ENCODE measurements around the gene SVIL. TPM values are rescaled to one million over a fixed set of nuclear protein-coding genes. Genes with fewer than 3 reads are reported as not detected.
A peak's percentile ranks its signal among the peaks of the same experiment; 100 is the strongest.
"Not testable (repeated sequence)": the region's sequence is repeated elsewhere in the genome, so short reads cannot be mapped to it uniquely, and the experiment has no call there.

SVIL gene
- total RNA-seq, 1 donor from 2014 or later: 16.2 TPM

- peak; percentile 4 for ATAC-seq
- DNase-seq (ENCODE audit: low spot score): no peak
Measured at GRCh38 chr10:29470355-29470705, 164.4 kb downstream of the SVIL start.

DNA sequence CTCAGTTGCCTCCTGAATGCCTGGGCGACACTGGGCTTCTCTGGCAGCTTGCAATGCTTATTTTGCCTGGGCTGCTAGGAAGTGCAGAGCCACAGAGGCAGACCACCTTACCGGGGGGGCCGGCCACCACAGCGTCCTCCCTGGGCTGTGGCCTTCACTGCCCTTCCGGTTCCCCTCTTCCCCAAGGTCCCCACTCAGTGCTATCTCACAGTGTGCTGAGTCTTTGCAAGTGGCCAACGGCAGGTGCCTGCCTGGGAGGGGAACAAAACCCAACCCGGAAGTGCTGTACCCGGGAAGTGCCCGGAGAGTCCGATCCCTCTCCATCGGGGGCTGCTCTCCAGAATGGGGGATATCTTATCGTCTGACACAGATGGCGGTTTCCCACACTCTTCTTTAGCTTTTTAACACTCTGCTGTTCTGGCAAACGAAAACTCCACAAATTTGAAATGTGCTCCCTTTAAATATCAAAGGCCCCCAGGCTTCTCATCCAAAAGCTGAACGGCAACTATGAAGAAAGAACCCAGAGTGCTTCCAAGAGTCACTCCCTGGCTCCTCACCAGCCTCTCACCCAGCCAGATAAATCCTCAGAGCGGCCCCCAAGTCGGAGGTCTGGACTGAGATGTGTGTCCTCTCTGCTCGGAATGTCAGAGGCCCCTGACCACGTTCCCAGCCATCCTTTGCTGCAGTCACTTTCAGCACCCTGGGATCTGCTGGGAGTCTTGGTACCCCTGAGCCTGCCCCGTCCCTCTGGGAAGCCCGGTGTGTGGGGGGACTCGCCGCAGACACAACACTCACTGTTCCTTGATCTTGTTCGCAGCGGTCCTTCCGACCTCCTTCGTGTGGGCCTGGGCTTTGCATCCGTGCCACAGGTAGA lies 165.1 kb downstream of the SVIL start:
- no peak for ATAC-seq

GRCh38 chr10:29465384-29465783 lies 169.4 kb downstream of the SVIL start:
- ATAC-seq: peak; percentile 17

More for the DNA sequence above, 165.1 kb downstream of the SVIL start:
- no peak for DNase-seq (ENCODE audit: low spot score)

GRCh38 chr10:29464671-29465171 lies 170.1 kb downstream of the SVIL start:
- not testable (repeated sequence) for DNase-seq (ENCODE audit: low spot score); ATAC-seq

More at GRCh38 chr10:29465384-29465783, 169.4 kb downstream of the SVIL start:
- DNase-seq (ENCODE audit: low spot score): no peak

- ATAC-seq (no peak), DNase-seq (ENCODE audit: low spot score) (no peak)
Measured at GRCh38 chr10:29461042-29461441, 173.7 kb downstream of the SVIL start.

DNA sequence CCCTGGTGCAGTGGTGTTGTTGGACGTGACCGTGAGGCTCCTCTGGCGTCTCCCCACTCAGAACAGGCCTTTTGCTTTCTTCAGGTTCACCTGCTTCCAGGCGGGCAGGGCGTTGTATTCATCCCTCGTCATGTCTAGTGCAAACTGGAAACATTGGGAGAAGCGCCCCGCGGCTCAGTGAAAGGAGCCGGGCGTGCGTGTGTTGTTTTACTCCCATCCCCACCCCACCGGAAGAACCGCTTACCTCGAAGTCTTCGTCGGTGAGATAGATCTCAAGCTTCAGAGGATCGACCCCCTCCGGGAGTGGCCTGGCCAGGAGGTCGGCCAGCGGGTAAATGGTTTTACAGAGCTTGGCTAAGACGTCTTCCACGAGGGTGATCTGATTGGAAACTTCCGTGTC lies 176.6 kb downstream of the SVIL start:
- DNase-seq (ENCODE audit: low spot score); ATAC-seq: not testable (repeated sequence)

DNA sequence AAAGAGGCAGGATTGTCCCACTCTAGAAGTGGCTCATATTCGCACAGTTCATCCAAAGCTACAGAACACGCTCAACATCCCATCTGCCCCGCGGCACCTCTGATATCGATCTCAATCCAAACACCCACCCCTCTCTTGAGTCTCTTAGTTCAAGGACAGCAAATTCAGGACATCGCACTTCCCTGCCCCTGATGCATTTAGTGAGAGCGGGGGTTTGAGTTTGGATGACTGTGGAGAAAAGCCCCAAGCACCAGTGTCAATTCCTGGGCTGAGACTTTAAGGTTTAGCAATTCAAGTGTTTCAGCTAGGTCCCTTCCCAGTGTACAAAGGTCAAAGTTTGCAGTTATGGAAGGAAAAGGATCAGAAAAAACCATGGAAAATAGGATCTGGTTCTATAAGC lies 179.7 kb downstream of the SVIL start:
- DNase-seq (ENCODE audit: low spot score): no peak
- peak; percentile 50 for ATAC-seq

DNA sequence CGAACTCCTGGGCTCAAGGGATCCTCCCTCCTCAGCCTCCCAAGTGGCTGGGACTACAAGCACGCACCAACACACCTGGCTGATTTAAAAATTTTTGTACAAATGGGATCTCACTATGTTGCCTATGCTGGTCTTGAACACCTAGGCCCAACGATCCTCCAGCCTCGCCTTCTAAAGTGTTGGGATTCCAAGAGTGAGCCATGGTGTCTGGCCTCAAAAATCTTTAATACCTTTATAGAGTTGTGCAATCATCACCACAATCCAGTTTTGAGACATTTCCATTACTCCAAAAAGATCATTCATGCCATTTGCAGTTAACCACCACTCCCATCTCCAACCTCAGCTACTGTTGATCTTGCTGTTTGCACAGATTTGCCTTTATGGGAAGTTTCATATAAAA lies 180.5 kb downstream of the SVIL start:
- ATAC-seq (no peak), DNase-seq (ENCODE audit: low spot score) (no peak)

- no peak for ATAC-seq
- DNase-seq (ENCODE audit: low spot score): no peak
Measured at GRCh38 chr10:29452546-29452945, 182.2 kb downstream of the SVIL start.

GRCh38 chr10:29451946-29452345 lies 182.8 kb downstream of the SVIL start:
- ATAC-seq: no peak
- DNase-seq (ENCODE audit: low spot score): no peak

- DNase-seq (ENCODE audit: low spot score): no peak
- no peak for ATAC-seq
Measured at GRCh38 chr10:29450405-29450804, 184.4 kb downstream of the SVIL start.

DNA sequence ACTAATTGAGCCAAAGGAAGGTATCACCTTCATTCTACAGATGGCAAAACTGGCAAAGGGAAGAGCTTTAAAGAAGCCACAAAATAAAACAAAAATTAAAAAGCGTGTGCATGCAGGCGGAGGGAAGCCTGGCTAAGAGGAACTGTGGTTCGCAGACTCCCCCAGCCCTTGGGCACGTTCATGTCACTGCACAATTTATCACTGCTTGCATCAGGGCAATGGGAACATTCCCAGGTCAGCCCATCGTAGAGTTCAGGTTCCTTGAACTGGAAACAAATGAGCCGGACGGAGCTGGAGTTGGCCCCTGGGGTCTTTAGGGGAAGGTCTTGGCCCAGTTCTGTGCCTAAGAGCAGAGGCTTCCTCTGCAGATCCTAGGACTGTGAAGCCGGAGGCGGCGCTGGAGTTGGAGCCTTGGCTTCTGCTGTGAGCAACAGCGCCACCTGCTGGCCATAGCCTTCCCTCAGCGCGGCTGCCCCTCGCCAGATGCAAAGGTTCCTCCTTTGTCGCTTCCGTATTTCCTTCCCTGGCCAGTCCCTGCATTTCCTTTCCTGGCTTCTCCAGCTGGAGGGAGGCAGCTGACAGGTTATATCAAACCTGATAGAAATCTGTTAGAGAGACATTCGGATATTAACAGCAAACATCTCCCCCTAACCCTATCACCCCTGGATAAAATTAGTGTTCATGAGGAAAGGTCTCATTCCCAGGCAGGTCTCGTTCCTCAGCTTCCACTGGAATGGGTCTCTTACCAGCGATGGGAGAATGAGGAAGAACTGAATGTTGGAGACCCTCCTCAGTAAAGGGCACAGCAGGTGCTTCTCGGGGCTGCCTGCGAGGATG lies 185.8 kb downstream of the SVIL start:
- ATAC-seq: peak; percentile 95
- peak; percentile 79 for DNase-seq (ENCODE audit: low spot score)

DNA sequence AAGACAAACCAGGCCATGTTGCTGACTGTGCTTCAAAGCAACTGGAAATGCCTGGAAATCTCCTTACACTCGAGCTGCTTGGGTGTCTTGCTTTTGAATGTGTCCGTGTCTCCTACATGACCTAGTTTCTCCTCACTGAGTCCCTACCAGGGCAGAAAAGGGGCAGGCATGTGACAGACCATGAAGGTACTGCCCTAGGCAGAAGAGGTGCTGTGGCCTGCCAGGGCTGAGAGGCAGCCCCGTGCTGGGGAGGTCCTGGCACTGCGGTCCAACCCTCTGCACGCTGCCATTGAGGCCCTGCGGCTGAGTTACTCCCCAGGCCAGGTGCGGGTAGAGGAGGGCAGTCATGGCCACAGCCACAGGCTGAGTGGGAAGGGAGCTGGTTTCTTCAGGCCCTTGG lies 186.6 kb downstream of the SVIL start:
- DNase-seq (ENCODE audit: low spot score): no peak
- no peak for ATAC-seq

DNA sequence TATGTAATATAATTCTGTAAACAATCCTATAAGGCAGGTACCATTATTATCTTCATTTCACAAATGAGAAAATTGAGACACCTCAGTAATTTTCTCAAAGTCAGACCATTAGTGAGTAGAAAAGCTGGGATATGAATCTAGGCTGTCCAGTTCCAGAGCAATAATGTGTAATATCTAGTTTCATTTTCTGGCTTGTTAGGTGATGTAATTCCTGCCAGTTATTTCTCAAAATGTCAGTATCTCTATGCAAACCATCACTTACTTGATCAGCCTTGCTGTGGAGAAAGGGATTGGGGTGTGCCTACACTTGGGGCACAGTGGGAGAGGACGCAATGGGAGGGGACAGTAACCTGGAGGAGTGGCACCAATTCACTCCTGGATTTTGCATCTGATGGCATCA lies 188.4 kb downstream of the SVIL start:
- ATAC-seq (no peak), DNase-seq (ENCODE audit: low spot score) (no peak)

DNA sequence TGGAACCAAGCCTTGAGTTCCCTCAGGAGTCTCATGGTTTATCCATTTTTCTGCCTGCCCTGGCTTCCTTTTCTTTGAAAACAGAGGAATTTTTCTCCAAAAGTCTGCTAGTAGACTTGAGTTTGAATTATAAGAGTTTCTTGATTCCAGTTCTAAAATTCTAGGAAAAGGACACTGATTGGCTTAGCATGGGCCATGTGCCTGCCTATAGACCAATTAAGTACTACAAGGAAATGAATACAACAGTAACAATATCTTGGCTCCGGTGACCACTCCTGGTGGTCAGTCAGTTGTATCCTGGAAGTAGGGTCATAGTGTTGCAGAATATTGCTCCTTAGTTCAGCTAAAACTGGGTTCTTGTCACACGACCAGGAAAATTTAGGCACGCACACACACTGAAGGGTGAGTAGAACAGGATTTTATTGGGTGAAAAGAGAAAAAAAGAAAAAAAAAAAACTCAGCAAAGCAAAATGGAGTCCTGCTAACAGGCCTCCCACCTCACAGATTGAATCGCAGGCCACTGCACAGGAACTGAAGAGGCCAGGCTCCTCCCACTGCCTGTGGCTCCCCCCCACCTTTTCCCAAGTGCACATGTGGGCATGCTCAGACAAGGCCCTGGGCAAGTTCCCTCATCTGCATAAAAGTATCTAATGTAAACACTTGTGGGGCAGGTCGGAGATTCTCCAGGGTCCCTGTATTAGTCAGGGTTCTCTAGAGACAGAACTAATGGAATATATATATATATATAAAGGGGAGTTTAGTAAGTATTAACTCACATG lies 190.8 kb downstream of the SVIL start:
- ATAC-seq (no peak), DNase-seq (ENCODE audit: low spot score) (no peak)

- DNase-seq (ENCODE audit: low spot score) (no peak), ATAC-seq (no peak)
Measured at GRCh38 chr10:29440981-29441380, 193.8 kb downstream of the SVIL start.

DNA sequence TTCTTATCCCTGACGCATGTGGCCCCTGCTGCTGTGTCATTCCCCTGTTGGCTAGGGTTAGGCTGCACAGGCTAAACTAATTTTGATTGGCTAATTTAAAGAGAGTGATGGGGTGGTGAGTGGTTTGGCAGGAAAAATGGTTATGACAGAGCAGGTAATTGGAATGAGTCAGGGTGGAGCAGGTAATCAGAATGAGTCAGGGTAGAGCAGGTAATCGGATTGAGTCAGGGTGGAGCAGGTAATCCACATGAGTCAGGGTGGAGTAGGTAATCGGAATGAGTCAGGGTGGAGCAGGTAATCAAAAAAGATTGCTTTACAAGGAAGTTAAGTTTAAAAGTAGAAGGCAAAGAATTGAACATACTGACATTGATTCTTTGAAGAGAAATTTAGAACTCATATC lies 195.8 kb downstream of the SVIL start:
- not testable (repeated sequence) for DNase-seq (ENCODE audit: low spot score); ATAC-seq

DNA sequence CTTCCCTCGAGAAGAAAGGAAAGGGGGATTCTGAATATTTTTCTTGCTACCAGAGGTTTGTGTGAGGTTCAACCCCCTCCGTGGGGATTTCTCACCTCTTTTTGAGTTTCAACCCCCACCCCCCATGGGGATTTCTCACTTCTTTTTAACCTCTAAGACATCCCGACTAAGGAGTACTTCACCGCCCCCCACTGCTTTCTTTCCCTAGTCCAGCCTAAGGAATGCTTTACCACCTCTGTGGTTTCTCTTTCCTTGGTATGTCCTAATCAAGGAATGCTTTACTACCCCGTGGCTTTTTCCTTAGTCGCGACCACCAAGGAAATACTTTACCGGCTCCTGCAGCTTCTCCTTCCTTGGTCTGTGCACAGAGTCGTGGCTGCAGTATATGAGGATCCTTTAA lies 196.5 kb downstream of the SVIL start:
- ATAC-seq: no peak
- no peak for DNase-seq (ENCODE audit: low spot score)

DNA sequence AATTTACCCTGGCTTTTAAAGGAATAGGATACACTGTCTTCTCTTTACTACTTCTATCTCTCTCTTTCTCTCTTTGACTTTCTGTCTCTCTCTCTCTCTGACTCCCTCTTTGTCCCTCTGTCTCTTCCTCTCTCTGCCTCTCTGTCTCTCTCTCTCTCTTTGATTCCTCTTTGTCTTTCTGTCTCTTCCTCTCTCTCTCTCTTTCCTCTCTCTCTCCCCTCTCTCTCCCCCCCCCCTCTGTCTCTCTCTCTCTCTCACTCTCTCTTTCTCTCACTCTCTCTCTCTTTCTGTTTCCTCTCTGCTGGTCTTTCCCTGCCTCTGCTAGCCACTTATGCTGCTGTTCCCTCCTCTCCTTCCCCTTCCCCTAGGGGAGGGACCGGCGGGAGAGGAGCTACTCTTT lies 196.9 kb downstream of the SVIL start:
- ATAC-seq (no peak), DNase-seq (ENCODE audit: low spot score) (no peak)

GRCh38 chr10:29435809-29436501 lies 198.8 kb downstream of the SVIL start:
- peak; percentile 73 for ATAC-seq
- DNase-seq (ENCODE audit: low spot score): no peak

Data from left lobe of liver (tissue), 2 donors.